IMR-90 (cell line): Measurements from ENCODE around the gene DSTYK. TPM values are rescaled to one million over a fixed set of nuclear protein-coding genes. Genes with fewer than 3 reads are reported as not detected.

Source experiments
- ATAC-seq: fragments of 200-7000 bp; cut with Tn5 transposase; 2 replicates; pipeline ENCODE4 v1.9.1; 2020; ENCODE audit warnings: low read depth, mild to moderate bottlenecking, moderate library complexity
- BruUV-seq: library from RNA; stranded (reverse); fragments of 400-500 nt; replicated peaks from 2 replicates; lab custom pipeline; 2021; lab: Mats Ljungman, UMichigan
- CTCF ChIA-PET: fragments of 300-600 bp; formaldehyde crosslinking; extraction: SDS; loops from one replicate; lab custom pipeline; 2021; ENCODE audit warnings: antibody characterized with exemption; lab: Yijun Ruan, JAX
- POLR2A ChIA-PET: fragments of 300-600 bp; sonication (Branson Sonifier 250); formaldehyde crosslinking; loops from one replicate; lab custom pipeline; 2022; ENCODE audit warnings: antibody characterized with exemption; ENCODE audit not compliant: unreplicated experiment; lab: Charles Lee
- DNase-seq: peaks from one replicate; pipeline ENCODE4 v3.0.0; 2013
- H2AFZ ChIP-seq: replicated peaks from 2 replicates; pipeline ENCODE3; 2013; ENCODE audit warnings: low read length, mild to moderate bottlenecking; ENCODE audit not compliant: poor library complexity
- H2AK5ac ChIP-seq: 2 replicates; pipeline ENCODE4 v1.6.1; 2013; ENCODE audit warnings: low read depth, low read length, inconsistent platforms
- H2AK9ac ChIP-seq: replicated peaks from 2 replicates; pipeline ENCODE3; 2013; ENCODE audit warnings: mild to moderate bottlenecking, low read depth, low read length, moderate library complexity; ENCODE audit not compliant: poor library complexity
- H2BK120ac ChIP-seq: 2 replicates; pipeline ENCODE4 v1.6.1; 2013; ENCODE audit warnings: low read depth, low read length, inconsistent platforms
- H2BK15ac ChIP-seq: 3 replicates; pipeline ENCODE4 v1.6.1; 2013; ENCODE audit warnings: low read depth, low read length, inconsistent platforms
- H2BK20ac ChIP-seq: 2 replicates; pipeline ENCODE4 v1.6.1; 2013; ENCODE audit warnings: low read depth, mild to moderate bottlenecking, inconsistent platforms, low read length, moderate library complexity
- H2BK5ac ChIP-seq: 2 replicates; pipeline ENCODE4 v1.6.1; 2013; ENCODE audit warnings: mild to moderate bottlenecking, low read depth, low read length, inconsistent platforms; ENCODE audit not compliant: poor library complexity, severe bottlenecking
- H3K14ac ChIP-seq: replicated peaks from 2 replicates; pipeline ENCODE4 v1.6.1; 2013; ENCODE audit warnings: low read depth, low read length, inconsistent platforms
- H3K18ac ChIP-seq: 2 replicates; pipeline ENCODE4 v1.6.1; 2013; ENCODE audit warnings: low read depth, low read length, control low read depth
- H3K23ac ChIP-seq: 2 replicates; pipeline ENCODE4 v1.6.1; 2013; ENCODE audit warnings: low read depth, low read length, inconsistent platforms
- H3K27ac ChIP-seq: 2 replicates; pipeline ENCODE4 v1.5.1; 2013; ENCODE audit warnings: mild to moderate bottlenecking, control low read depth, low read length; ENCODE audit not compliant: insufficient read depth
- H3K27me3 ChIP-seq: 2 replicates; pipeline ENCODE4 v1.6.1; 2013; ENCODE audit warnings: low read length; ENCODE audit not compliant: control insufficient read depth, insufficient read depth
- H3K36me3 ChIP-seq: 2 replicates; pipeline ENCODE4 v1.6.1; 2013; ENCODE audit warnings: low read length, mixed read lengths; ENCODE audit not compliant: control insufficient read depth, insufficient read depth
- H3K4ac ChIP-seq: 2 replicates; pipeline ENCODE4 v1.6.1; 2013; ENCODE audit warnings: low read depth, low read length, inconsistent platforms
- H3K4me1 ChIP-seq: 2 replicates; pipeline ENCODE4 v1.6.1; 2013; ENCODE audit warnings: low read length, mixed read lengths; ENCODE audit not compliant: control insufficient read depth, insufficient read depth
- H3K4me2 ChIP-seq: 2 replicates; pipeline ENCODE4 v1.6.1; 2013; ENCODE audit warnings: low read depth, mild to moderate bottlenecking, control low read depth, low read length, moderate library complexity
- H3K4me3 ChIP-seq: 2 replicates; pipeline ENCODE4 v1.5.1; 2013; ENCODE audit warnings: low read depth, mild to moderate bottlenecking, control low read depth, low read length, moderate library complexity; ENCODE audit not compliant: insufficient read depth
- H3K56ac ChIP-seq: 2 replicates; pipeline ENCODE4 v1.6.1; 2013; ENCODE audit warnings: low read length, inconsistent platforms; ENCODE audit not compliant: insufficient read depth; ENCODE audit errors: extremely low read depth
- H3K79me1 ChIP-seq, 2 experiments: 2 replicates each; pipeline ENCODE4 v1.6.1; 2013; ENCODE audit warnings: low read length in 2 of 2, inconsistent platforms in 1 of 2, low read depth in 1 of 2
- H3K9ac ChIP-seq: 2 replicates; pipeline ENCODE4 v1.6.1; 2013; ENCODE audit warnings: low read depth, low read length, control low read depth
- H3K9me1 ChIP-seq: 2 replicates; pipeline ENCODE4 v1.6.1; 2013; ENCODE audit warnings: low read length, inconsistent platforms; ENCODE audit not compliant: insufficient read depth
- H3K9me3 ChIP-seq: 2 replicates; pipeline ENCODE4 v1.6.1; 2013; ENCODE audit warnings: low read length; ENCODE audit not compliant: control insufficient read depth, insufficient read depth
- H4K20me1 ChIP-seq: 2 replicates; pipeline ENCODE4 v1.6.1; 2013; ENCODE audit warnings: low read length, inconsistent platforms; ENCODE audit not compliant: insufficient read depth
- H4K5ac ChIP-seq: 2 replicates; pipeline ENCODE4 v1.6.1; 2013; ENCODE audit warnings: mild to moderate bottlenecking, low read depth, low read length, control low read depth
- H4K8ac ChIP-seq, 2 experiments: 2 replicates each; pipeline ENCODE4 v1.6.1; 2013; ENCODE audit warnings: low read depth in 2 of 2, low read length in 2 of 2, control low read depth in 1 of 2, inconsistent platforms in 1 of 2
- H4K91ac ChIP-seq: 2 replicates; pipeline ENCODE4 v1.6.1; 2013; ENCODE audit warnings: low read depth, low read length, inconsistent platforms; ENCODE audit not compliant: insufficient read depth
- MAFK ChIP-seq: IDR thresholded peaks from 2 replicates; pipeline ENCODE4 v1.6.1; 2012; ENCODE audit warnings: low read depth, low read length, improper control_type of control experiment
- MAZ ChIP-seq: IDR thresholded peaks from 2 replicates; pipeline ENCODE4 v1.6.1; 2012; ENCODE audit warnings: low read depth, mild to moderate bottlenecking, low read length, improper control_type of control experiment, moderate library complexity, borderline replicate concordance
- MXI1 ChIP-seq: IDR thresholded peaks from 2 replicates; pipeline ENCODE4 v1.6.1; 2012; ENCODE audit warnings: low read depth, mild to moderate bottlenecking, low read length, moderate library complexity, borderline replicate concordance
- NFE2L2 ChIP-seq: fragments of 150-350 bp; IDR thresholded peaks from 2 replicates; pipeline ENCODE4 v1.6.1; 2016; ENCODE audit warnings: low read depth, mild to moderate bottlenecking, low read length
- POLR2A ChIP-seq: IDR thresholded peaks from 2 replicates; pipeline ENCODE4 v1.6.1; 2012; ENCODE audit warnings: mild to moderate bottlenecking, low read depth, low read length
- RFX5 ChIP-seq: IDR thresholded peaks from 2 replicates; pipeline ENCODE4 v1.8.0; 2012; ENCODE audit warnings: low read depth, mild to moderate bottlenecking, low read length, moderate library complexity
- USF2 ChIP-seq: fragments of 150-350 bp; IDR thresholded peaks from 2 replicates; pipeline ENCODE4 v1.6.1; 2017; ENCODE audit warnings: mild to moderate bottlenecking, antibody characterized with exemption, low read length, low read depth
- WGBS, 2 experiments: methylation state at CpG; one replicate each; pipeline versions ENCODE4 v1.1.5 to v1.1.7; 2013; ENCODE audit warnings: missing lambda C conversion rate in 2 of 2; ENCODE audit not compliant: insufficient read length in 1 of 2; ENCODE audit errors: extremely low coverage in 2 of 2; 5-methylcytosine and 5-hydroxymethylcytosine counted together
- dilution Hi-C: fragments of 300-500 bp; cut with HindIII; formaldehyde crosslinking; loops from one replicate; pipeline ENCODE4 v1.14.3; 2018; ENCODE audit warnings: low sequenced_read_pairs; ENCODE audit not compliant: unreplicated experiment
- in situ Hi-C: fragments of 300-500 bp; cut with MboI; formaldehyde crosslinking; loops from 3 replicates; pipeline ENCODE4 v1.14.3; 2019; ENCODE audit warnings: low sequenced_read_pairs, inconsistent platforms, mixed read lengths
- intact Hi-C: fragments of 100-400 bp; cut with micrococcal nuclease; formaldehyde crosslinking; loops from 2 replicates; pipeline ENCODE4 v1.10.0; 2022
- polyA plus RNA-seq, 3 experiments: library from polyadenylated mRNA; depleted of rRNA; stranded (reverse); fragments of >200 nt; gene quantifications; 2 replicates each; pipeline ENCODE4 v1.2.3, GENCODE V29; 2012; ENCODE audit warnings: low replicate concordance in 1 of 3
- total RNA-seq: library from RNA; depleted of rRNA; stranded (reverse); fragments of >200 nt; gene quantifications from 2 replicates; pipeline ENCODE4 v1.2.3, GENCODE V29; 2012

Gene DSTYK
- total and polyA plus RNA-seq, 2 of the 4 experiments (the other 2 are of a cell fraction), result 8.0 to 18.3 TPM

DNA sequence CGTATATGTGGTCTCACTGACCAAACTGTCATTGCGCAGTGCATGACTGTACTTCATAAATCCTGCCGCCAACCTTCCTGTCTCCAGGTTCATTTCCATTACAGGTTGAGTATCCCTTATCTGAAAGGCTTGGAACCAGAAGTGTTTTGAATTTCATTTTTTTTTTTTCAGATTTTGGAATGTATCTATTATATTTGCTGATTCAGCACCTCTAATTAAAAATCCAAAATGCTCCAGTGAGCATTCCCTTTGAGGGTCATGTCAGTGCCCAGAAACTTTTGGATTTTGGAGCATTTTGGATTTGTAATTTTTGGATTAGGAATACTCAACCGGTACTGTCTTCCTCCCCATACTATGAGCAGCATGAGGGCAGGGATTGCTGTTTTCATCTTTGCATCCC is 59.0 kb downstream of the DSTYK start:
- 0 out of 2 replicates have a peak overlapping the region, but pooled peaks have one; percentile 12 for H2AK5ac ChIP-seq
- no peak overlapping the region for H4K5ac ChIP-seq
- H3K27ac ChIP-seq, result no peak overlapping the region
- H3K14ac ChIP-seq, result no peak overlapping the region
- DNase-seq (no peak), ATAC-seq (no peak)
- in situ Hi-C loops, result no loop called here
- CTCF ChIA-PET, result no interaction called here
- H4K91ac ChIP-seq, result peak overlapping the region; percentile 41; the same call in 1 of the 2 replicates
- dilution Hi-C loops, result no loop called here
- H2AFZ ChIP-seq, result no peak overlapping the region
- no peaks in the 10 kb centered on the region for H4K20me1 ChIP-seq
- H2BK5ac ChIP-seq, result no peak overlapping the region
- intact Hi-C loops, result no loop called here
- 92% methylated on average over 2 of the region's 4 CpGs; no CpG with 5 or more reads in 1 of the 2 experiments for WGBS, 2 experiments
- H3K4me1 ChIP-seq, result peaks cover 5% of the 10 kb centered on the region; the same call in 1 of the 2 replicates
- H3K9me1 ChIP-seq, result peaks cover 10% of the 10 kb centered on the region; the same call in 1 of the 2 replicates
- H3K79me1 ChIP-seq, result peaks cover 6 to 9% of the 10 kb centered on the region in 2 experiments
- H2BK120ac ChIP-seq, result no peak overlapping the region
- no peak for TF ChIP-seq USF2
- no peak for TF ChIP-seq MAZ
- peak; percentile 97 for TF ChIP-seq MAFK
- TF ChIP-seq MXI1, result no peak
- no peak for TF ChIP-seq POLR2A
- TF ChIP-seq RFX5, result no peak
- no peak for TF ChIP-seq NFE2L2
- H3K36me3 ChIP-seq, result peaks cover 30% of the 10 kb centered on the region
- H3K4me2 ChIP-seq, result no peak overlapping the region
- no peak overlapping the region for H3K18ac ChIP-seq
- no peak overlapping the region for H3K23ac ChIP-seq
- no peak overlapping the region for H3K4me3 ChIP-seq
- no peak overlapping the region for H2BK15ac ChIP-seq
- BruUV-seq, result no TSS peak
- 0 out of 4 replicates have a peak overlapping the region, but pooled peaks of 1 of the 2 experiments have one; percentile 7 for H4K8ac ChIP-seq
- POLR2A ChIA-PET, result no interaction called here
- no peak overlapping the region for H3K56ac ChIP-seq
- H3K27me3 ChIP-seq, result no peaks in the 10 kb centered on the region
- no peak overlapping the region for H2AK9ac ChIP-seq
- H3K9me3 ChIP-seq, result peaks cover 10% of the 10 kb centered on the region
- no peak overlapping the region for H3K4ac ChIP-seq
- no peak overlapping the region for H3K9ac ChIP-seq
- H2BK20ac ChIP-seq, result no peak overlapping the region
